Neural progenitor cell (in vitro differentiated cells): ENCODE data around the gene PRG2. TPM values are rescaled to one million over a fixed set of nuclear protein-coding genes. Genes with fewer than 3 reads are reported as not detected.

Experiments
- DNase-seq: peaks from one replicate; pipeline ENCODE4 v3.0.0-alpha.2; 2016; ENCODE audit warnings: low spot score
- H2AFZ ChIP-seq: fragments of 200-600 bp; sonication (generic); replicated peaks from 2 replicates; pipeline ENCODE4 v1.6.1; 2016; ENCODE audit warnings: antibody characterized with exemption
- H3F3A ChIP-seq: fragments of 200-600 bp; sonication (generic); 2 replicates; pipeline ENCODE4 v1.6.1; 2016; ENCODE audit warnings: antibody characterized with exemption, low read depth
- H3K27ac ChIP-seq: fragments of 200-600 bp; sonication (generic); 2 replicates; pipeline ENCODE4 v1.5.1; 2016; ENCODE audit warnings: mild to moderate bottlenecking
- H3K27me3 ChIP-seq: fragments of 200-600 bp; sonication (generic); 2 replicates; pipeline ENCODE4 v1.6.1; 2016; ENCODE audit warnings: mild to moderate bottlenecking, moderate library complexity
- H3K36me3 ChIP-seq: fragments of 200-600 bp; sonication (generic); 2 replicates; pipeline ENCODE4 v1.5.1; 2016
- H3K4me1 ChIP-seq: fragments of 200-600 bp; sonication (generic); 2 replicates; pipeline ENCODE4 v1.6.1; 2016; ENCODE audit warnings: mixed run types
- H3K4me2 ChIP-seq: fragments of 200-600 bp; sonication (generic); 2 replicates; pipeline ENCODE4 v1.6.1; 2016
- H3K4me3 ChIP-seq: fragments of 200-600 bp; sonication (generic); 2 replicates; pipeline ENCODE4 v1.5.1; 2016
- H3K79me2 ChIP-seq: fragments of 200-600 bp; sonication (generic); 2 replicates; pipeline ENCODE4 v1.6.1; 2016; ENCODE audit warnings: low read depth
- H3K9ac ChIP-seq: fragments of 200-600 bp; sonication (generic); 2 replicates; pipeline ENCODE4 v1.6.1; 2016
- H3K9me3 ChIP-seq: fragments of 200-600 bp; sonication (generic); 2 replicates; pipeline ENCODE4 v1.5.1; 2016; ENCODE audit warnings: low read depth
- H4K20me1 ChIP-seq: fragments of 200-600 bp; sonication (generic); 2 replicates; pipeline ENCODE4 v1.6.1; 2016; ENCODE audit warnings: low read depth
- H3K27ac Mint-ChIP-seq: 3 replicates; pipeline ENCODE4 v1.8.0; 2021; ENCODE audit warnings: mixed read lengths
- H3K27me3 Mint-ChIP-seq: 2 replicates; pipeline ENCODE4 v1.8.0; 2022; ENCODE audit warnings: low read depth, mild to moderate bottlenecking, inconsistent platforms, moderate library complexity, mixed read lengths; ENCODE audit not compliant: insufficient read depth
- H3K36me3 Mint-ChIP-seq: 3 replicates; pipeline ENCODE4 v1.8.0; 2021; ENCODE audit warnings: mixed read lengths
- H3K4me1 Mint-ChIP-seq: 3 replicates; pipeline ENCODE4 v1.8.0; 2021; ENCODE audit warnings: mixed read lengths
- H3K4me3 Mint-ChIP-seq: 3 replicates; pipeline ENCODE4 v1.8.0; 2021; ENCODE audit warnings: mild to moderate bottlenecking, moderate library complexity, mixed read lengths
- H3K9me3 Mint-ChIP-seq: 3 replicates; pipeline ENCODE4 v1.8.0; 2020; ENCODE audit warnings: mixed read lengths
- EZH2 ChIP-seq: fragments of 200-600 bp; sonication (generic); IDR thresholded peaks from 2 replicates; pipeline ENCODE4 v1.6.1; 2017; ENCODE audit warnings: antibody characterized with exemption, mild to moderate bottlenecking, moderate library complexity
- EZH2phosphoT487 ChIP-seq: fragments of 200-600 bp; sonication (generic); IDR thresholded peaks from 2 replicates; pipeline ENCODE4 v1.6.1; 2017; ENCODE audit warnings: antibody characterized with exemption
- total RNA-seq: library from RNA; depleted of rRNA; stranded (reverse); fragments of >200 nt; gene quantifications from 2 replicates; pipeline ENCODE4 v1.2.3, GENCODE V29; 2015; ENCODE audit warnings: low replicate concordance
- TF ChIP-seq, protein P1 (sequence below): fragments of 200-600 bp; sonication (generic); IDR thresholded peaks from 2 replicates; pipeline ENCODE4 v1.5.1; 2017; ENCODE audit warnings: antibody characterized with exemption, mild to moderate bottlenecking

PRG2 gene
- total RNA-seq, 1 donor from 2014 or later = not detected

DNA sequence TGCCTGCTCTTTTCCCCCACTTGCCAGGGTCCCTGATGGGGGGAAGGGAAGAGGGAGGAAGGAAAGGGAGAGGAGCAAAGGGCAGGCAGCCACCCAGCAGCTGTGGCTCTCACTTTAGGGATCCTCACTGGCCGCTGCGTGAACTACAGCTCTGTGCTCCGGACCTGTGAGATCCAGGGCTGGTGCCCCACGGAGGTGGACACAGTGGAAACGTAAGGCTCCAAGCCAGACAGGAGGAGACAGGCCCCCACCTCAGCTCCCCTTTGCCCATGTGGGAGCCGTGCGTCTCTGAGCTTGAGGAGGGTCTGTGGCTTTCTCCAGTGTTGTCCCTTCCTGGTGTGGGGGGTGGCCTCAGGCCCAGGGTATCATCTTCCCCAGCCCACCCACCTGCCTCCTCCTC, 42.4 kb downstream of the PRG2 start:
- Mint-ChIP-seq H3K27ac (no peak overlapping the region), H3K36me3 (peaks cover 2% of the 10 kb centered on the region), H3K4me3 (no peak overlapping the region), H3K4me1 (peaks cover 28% of the 10 kb centered on the region), H3K9me3 (peaks cover 15% of the 10 kb centered on the region), H3K27me3 (peaks cover 9% of the 10 kb centered on the region)
- TF ChIP-seq, protein P1, sequence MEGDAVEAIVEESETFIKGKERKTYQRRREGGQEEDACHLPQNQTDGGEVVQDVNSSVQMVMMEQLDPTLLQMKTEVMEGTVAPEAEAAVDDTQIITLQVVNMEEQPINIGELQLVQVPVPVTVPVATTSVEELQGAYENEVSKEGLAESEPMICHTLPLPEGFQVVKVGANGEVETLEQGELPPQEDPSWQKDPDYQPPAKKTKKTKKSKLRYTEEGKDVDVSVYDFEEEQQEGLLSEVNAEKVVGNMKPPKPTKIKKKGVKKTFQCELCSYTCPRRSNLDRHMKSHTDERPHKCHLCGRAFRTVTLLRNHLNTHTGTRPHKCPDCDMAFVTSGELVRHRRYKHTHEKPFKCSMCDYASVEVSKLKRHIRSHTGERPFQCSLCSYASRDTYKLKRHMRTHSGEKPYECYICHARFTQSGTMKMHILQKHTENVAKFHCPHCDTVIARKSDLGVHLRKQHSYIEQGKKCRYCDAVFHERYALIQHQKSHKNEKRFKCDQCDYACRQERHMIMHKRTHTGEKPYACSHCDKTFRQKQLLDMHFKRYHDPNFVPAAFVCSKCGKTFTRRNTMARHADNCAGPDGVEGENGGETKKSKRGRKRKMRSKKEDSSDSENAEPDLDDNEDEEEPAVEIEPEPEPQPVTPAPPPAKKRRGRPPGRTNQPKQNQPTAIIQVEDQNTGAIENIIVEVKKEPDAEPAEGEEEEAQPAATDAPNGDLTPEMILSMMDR = no peak
- TF ChIP-seq EZH2 = no peak
- no peak for TF ChIP-seq EZH2phosphoT487
- Histone ChIP-seq H3K4me2 (no peak overlapping the region), H3K27me3 (no peaks in the 10 kb centered on the region), H3K9me3 (no peaks in the 10 kb centered on the region), H2AFZ (no peak overlapping the region), H3K36me3 (no peaks in the 10 kb centered on the region), H4K20me1 (no peaks in the 10 kb centered on the region), H3K4me3 (no peak overlapping the region), H3K27ac (no peak overlapping the region), H3K9ac (no peak overlapping the region), H3K4me1 (peaks cover 23% of the 10 kb centered on the region), H3F3A (peaks cover 23% of the 10 kb centered on the region), H3K79me2 (no peaks in the 10 kb centered on the region)
- DNase-seq = no peak

DNA sequence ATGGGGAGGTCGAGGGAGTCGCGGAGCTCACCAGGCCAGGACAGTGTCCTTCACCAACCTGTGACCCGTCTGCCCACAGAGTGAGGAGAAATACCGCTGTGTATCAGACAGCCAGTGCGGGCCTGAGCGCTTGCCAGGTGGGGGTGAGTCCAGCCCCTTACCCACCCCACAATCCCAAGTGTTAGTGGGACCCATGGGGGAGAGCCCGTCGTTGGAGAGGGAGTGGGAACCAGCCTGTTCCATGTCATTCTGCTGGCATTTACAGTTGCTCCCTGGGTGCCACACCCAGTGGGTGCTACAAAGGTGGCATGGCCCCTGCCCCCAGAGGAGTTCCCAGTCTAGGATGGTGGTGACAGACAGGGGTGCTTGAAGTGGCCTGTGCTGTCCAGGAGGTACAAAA, 43.1 kb downstream of the PRG2 start:
- peak overlapping the region; percentile 4 for H3K27ac Mint-ChIP-seq
- no peak overlapping the region for H3K4me2 ChIP-seq
- no peaks in the 10 kb centered on the region for H3K79me2 ChIP-seq
- no peak overlapping the region for H3K27ac ChIP-seq
- peaks cover 9% of the 10 kb centered on the region for H3K27me3 Mint-ChIP-seq
- H3K4me1 Mint-ChIP-seq = peaks cover 26% of the 10 kb centered on the region
- H3K36me3 ChIP-seq = no peaks in the 10 kb centered on the region
- H2AFZ ChIP-seq = no peak overlapping the region
- TF ChIP-seq, protein P1 = no peak
- TF ChIP-seq EZH2phosphoT487 = no peak
- no peak for TF ChIP-seq EZH2
- H3K4me1 ChIP-seq = peaks cover 20% of the 10 kb centered on the region
- H3K9me3 ChIP-seq = no peaks in the 10 kb centered on the region
- H4K20me1 ChIP-seq = no peaks in the 10 kb centered on the region
- H3K4me3 Mint-ChIP-seq = no peak overlapping the region
- H3K9me3 Mint-ChIP-seq = peaks cover 15% of the 10 kb centered on the region
- H3K27me3 ChIP-seq = no peaks in the 10 kb centered on the region
- DNase-seq = no peak
- H3K4me3 ChIP-seq = no peak overlapping the region
- peaks cover 21% of the 10 kb centered on the region for H3F3A ChIP-seq
- peaks cover 2% of the 10 kb centered on the region for H3K36me3 Mint-ChIP-seq
- no peak overlapping the region for H3K9ac ChIP-seq

DNA sequence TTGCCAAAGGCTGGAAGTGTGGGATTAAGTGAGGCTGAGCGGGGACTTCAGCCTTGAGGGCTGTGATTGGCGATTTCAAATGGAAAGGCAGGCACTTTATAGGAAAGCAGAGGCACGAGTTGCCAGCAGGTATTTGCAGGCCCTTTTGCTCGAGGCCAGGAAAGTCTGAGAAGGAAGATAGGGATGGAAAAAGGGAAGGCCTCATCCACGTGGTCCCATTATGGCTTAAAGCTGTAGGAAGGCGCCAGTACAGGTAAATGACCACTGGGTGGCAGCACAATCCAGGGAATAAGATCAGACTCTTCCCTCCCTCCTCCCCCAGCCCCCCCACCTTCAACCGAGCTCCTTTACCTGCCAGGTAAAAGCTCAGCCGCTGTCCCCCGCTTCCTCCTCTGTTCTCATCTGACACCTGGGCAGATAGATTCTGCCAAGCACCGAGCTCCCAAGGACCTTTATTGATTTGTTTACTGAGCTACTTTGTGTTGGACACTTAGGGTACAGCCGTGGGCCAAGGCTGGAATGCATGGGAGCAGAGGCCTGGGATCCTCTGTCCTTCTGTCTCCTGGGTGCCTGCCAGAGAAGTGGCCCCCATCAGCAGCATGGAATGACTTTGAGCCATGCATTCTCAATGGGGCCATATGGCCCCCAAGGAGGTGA, 44.8 kb downstream of the PRG2 start:
- Histone ChIP-seq H3K4me1 (peaks cover 18% of the 10 kb centered on the region), H3K9ac (no peak overlapping the region), H3K4me2 (peak overlapping the region; percentile 32), H4K20me1 (no peaks in the 10 kb centered on the region), H3K27ac (no peak overlapping the region), H3F3A (peaks cover 17% of the 10 kb centered on the region), H3K9me3 (no peaks in the 10 kb centered on the region), H3K27me3 (no peaks in the 10 kb centered on the region), H3K79me2 (no peaks in the 10 kb centered on the region), H3K4me3 (no peak overlapping the region), H3K36me3 (no peaks in the 10 kb centered on the region), H2AFZ (peak overlapping the region; percentile 82)
- H3K27me3 Mint-ChIP-seq = peaks cover 10% of the 10 kb centered on the region
- no peak overlapping the region for H3K4me3 Mint-ChIP-seq
- H3K4me1 Mint-ChIP-seq = peaks cover 28% of the 10 kb centered on the region
- peaks cover 7% of the 10 kb centered on the region for H3K9me3 Mint-ChIP-seq
- peak; percentile 87 for DNase-seq
- H3K36me3 Mint-ChIP-seq = no peaks in the 10 kb centered on the region
- TF ChIP-seq, protein P1 = peak; percentile 87
- TF ChIP-seq EZH2phosphoT487 = no peak
- H3K27ac Mint-ChIP-seq = peak overlapping the region; percentile 74
